HG03139 (cell line): ENCODE results near the gene ANKRD13C.

Experiments used
- ATAC-seq: cut with Tn5 transposase; IDR thresholded peaks from one replicate; pipeline ENCODE4 v1.9.1; 2021; ENCODE audit not compliant: unreplicated experiment

ANKRD13C gene

DNA sequence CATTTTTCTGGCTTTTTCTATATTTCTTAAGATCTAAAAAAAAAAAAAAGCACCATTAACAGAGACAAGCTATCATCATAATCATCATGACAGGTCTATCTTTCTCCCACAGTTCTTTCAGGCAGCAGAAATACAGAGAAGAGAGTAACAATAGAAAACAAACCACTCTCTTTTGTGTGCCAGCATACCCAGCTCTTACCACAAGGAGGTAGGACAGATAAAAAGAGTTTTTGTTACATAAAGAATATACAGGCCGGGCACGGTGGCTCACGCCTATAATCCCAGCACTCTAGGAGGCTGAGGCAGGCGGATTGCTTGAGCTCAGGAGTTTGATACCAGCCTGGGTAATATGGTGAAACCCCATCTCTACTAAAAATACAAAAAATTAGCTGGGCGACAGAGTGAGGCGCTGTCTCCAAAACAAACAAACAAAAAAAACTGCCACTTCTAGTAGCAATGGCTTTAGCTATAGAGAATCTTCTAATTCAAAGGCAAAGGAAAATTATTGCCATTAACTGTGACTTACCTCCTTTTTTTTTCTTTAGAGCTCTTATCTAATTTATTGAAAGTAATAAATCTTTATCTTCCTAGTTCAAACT lies 39.7 kb downstream of the ANKRD13C start:
- no peak for ATAC-seq

DNA sequence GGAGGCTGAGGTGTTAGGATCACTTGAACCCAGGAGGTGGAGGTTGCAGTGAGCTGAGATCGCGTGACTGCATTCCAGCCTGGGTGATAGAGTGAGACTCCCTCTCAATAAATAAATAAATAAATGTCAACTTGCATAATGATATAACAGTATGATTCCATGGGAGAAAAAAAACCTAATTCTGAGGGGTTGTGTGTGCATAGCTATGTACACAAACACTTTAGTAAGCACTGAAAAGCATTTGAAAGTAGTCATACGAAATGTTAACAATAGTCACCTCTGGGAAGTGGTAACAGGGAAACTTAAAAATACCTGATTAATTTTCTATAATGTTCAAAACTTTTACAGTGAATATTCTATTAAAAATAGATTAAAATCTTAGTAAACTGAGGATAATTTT lies 43.2 kb downstream of the ANKRD13C start:
- no peak for ATAC-seq

DNA sequence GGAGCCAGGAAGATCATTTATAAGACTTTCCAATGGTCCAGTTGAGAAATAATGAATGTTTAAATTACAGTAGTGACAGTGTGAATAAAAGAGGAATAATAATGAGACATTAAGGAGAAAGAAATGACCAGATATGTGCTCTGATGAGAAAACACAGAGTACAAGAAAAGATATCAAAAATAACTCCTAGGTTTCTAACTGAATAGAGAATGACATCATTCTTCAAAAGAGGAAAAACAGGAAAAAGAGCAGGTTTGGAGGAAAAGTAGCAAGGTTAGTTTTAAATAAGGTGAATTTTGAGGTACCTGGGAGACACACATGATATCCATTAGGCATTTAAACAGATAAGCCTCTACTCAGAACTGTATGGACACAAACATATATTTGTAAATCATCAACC lies 55.0 kb downstream of the ANKRD13C start:
- no peak for ATAC-seq

DNA sequence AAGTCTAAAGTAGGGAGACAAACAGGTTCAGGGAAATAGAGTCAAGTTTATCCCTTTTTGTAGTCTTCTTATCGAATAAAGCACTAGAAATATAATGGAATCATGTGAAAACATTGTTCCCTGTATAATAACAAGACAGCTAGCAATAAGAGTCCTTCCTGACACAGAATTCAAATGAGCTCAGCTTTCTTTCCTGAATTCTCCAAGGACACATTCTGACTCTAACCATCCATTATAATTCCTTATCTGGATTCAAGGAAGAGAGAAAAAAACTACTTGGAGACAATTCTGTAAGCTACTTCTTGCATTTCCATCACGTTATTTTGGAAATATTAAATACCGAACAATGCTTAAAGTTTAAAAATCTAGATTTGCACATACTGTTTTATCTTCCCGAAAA lies 58.8 kb downstream of the ANKRD13C start:
- no peak for ATAC-seq

DNA sequence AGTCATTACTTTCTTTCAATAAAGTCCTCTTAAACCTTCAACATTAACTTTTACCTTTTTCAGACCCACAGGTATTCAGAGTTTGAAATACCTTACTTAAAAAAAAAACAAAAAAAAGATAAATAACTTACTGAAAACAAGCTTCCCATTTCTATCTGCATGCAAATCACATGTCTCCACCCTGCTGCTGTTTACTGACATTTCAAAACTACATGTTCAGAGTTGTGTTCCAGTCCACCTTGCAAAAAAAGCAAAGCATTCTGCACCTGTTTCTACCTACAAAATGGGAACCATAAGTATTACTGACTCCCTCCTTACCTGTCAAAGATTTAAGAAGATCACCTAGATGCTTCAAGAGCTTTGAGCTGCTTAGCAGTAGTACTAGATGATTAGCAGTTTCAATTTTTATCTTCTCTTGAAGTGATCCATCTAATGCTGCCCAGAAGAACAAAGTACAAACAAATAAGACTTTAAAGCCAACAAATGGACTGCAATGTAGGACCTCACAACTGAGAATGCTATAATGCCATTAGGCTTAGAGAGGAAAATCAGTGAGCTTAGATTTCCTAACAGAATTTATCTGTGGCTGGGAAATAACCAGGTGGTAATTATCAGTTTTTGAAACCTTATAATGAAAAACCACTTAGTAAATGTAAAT lies 61.2 kb downstream of the ANKRD13C start:
- no peak for ATAC-seq

DNA sequence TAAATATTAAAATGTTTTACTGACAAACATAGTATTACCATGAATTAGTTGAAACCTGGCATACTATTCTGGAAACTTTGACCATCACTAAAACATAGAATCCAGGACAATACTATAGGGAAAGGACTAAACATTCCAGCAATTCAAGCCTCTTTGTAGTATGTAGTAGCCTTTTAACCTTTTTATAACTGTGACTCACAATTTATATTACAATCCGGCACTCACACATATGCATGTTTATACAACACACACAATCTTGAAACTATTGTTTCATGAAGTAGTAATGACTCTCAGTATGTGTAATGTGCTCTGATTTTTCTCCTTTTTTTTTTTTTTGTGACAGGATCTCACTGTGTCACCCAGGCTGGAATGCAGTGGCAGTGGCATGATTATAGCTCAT lies 64.3 kb downstream of the ANKRD13C start:
- no peak for ATAC-seq

DNA sequence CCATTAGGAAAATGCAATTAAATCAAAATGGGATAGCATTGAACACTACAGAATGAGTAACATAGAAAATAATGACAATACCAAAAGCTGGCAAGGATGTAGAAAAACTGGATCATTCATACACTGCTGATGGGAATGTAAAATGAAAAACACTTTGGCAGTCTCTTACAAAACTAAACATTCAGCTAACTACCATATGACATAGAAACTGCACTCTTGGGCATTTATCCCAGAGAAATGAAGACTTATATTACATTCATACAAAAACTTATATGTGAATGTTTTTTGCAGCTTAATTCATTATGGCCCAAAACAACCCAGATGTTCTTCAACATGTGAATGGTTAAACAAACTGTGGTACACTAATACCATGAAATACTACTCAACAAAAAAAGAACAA lies 66.4 kb downstream of the ANKRD13C start:
- ATAC-seq = no peak

DNA sequence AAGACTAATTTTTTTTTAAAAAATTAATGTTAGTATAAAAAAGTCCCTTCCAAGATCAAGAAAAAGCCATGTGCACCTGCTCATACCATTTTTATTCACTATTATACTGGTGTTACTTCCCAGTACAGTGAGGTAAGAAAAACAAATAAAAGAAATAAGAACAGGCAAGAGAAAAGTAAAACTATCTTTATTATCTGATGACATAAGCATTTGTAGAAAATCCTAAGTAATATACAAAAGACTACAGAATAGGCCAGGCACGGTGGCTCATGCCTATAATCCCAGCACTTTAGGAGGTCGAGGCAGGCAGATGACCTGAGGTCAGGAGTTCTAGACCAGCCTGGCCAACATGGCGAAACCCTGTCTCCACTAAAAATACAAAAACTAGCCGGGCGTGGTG lies 68.1 kb downstream of the ANKRD13C start:
- ATAC-seq = no peak

DNA sequence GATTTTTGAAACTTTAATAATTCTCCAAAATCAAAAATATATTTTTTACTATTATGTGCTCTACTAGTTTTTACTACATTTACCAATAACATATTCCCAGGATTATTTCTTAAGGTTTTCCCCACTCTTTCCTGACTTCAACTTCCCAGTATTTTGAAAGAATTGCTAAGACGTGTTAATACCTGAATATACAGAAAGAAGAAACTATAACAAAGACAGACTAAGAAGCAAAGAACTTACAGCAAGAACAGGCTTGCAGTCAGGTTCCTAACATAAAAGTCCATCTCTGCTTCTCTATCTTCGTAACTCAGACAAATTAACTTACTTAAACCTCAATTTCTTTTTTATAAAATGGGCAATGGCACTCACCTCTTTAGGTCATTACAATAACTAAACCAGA lies 70.2 kb downstream of the ANKRD13C start:
- ATAC-seq = no peak

DNA sequence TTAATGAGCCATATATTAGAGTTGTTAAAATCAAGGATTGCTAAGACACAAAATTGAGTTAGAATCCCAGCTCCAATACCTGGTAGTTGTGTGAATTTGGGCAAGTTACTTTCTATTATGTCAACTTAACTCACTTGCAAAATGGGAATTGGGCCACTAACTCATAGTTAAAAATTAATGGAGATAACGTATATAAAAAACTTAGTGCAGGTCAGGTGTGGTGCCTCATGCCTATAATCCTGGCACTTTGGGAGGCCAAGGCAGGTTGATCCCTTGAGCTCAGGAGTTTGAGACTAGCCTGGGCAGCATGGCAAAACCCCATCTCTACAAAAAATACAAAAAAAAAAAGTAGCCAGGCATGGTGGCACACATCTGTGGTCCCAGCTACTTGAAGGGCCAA lies 75.8 kb downstream of the ANKRD13C start:
- no peak for ATAC-seq

DNA sequence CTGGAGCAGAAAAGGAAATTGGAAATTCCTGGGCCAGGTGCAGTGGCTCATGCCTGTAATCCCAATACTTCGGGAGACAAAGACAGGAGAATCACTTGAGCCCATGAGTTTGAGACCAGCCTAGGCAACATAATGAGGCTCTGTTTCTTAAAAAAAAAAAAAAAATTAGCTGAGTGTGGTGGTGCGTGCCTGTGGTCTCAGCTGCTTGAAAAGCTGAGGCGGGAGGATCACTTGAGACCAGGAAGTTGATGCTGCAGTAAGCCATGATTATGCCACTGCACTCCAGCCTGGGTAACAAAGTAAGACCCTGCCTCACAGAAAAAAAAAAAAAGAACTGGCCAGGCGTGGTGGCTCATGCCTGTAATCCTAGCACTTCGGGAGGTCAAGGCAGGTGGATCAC lies 76.6 kb downstream of the ANKRD13C start:
- ATAC-seq = no peak

DNA sequence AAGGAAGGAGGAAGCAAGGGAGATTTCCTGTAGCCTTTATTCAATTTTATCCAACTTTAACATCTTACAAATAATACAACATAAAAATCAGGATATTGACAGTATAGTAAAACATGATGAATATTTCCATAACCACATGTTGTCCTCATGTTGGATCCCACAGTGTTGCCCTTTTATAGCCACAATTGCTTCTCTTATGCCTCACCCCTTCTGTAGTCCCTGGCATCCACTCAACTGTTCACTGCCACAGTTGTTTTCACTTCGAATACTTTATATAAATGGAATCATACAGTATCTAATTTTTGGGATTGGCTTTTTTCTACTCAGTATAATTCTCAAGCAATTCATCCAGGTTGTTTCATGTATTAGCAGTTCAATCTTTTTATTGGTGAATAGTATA lies 88.6 kb downstream of the ANKRD13C start:
- no peak for ATAC-seq

DNA sequence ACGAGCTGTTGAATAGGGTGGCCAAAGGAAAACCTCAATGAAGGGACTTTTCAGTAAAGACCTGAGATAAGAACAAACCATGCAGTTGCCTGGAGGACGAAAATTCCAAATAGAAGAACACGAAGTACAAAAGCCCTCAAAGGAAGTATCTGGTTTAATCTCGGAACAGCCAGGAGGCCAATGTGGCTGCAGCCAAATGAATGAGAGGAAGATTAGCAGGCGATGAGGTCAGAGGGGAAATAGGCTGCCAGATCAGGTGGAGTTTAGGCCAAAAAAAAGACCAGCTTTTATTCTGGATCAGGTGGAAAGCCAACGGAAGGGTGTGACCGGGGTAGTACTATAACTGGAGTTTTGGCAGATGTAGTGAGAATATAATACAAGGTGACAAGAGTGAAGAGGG lies 89.7 kb downstream of the ANKRD13C start:
- ATAC-seq = no peak

DNA sequence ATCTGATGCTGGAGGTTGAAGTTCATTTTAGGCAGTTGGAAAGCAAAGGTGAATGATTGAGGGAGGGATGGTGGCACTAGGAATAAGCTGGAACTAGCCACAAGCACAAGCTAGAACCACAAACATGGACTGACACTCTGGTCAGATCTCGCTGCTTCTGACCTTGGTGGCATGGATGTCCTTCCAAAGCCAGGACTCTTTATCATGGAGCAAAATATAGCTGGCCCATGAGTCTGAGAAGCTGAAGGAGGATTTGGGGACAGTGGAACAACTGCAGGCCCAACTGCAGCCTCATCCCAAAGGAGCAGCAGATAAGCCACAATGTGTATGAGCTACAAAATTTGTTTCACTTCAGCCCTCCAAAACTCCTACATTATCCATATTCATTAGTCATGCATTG lies 97.9 kb downstream of the ANKRD13C start:
- no peak for ATAC-seq

DNA sequence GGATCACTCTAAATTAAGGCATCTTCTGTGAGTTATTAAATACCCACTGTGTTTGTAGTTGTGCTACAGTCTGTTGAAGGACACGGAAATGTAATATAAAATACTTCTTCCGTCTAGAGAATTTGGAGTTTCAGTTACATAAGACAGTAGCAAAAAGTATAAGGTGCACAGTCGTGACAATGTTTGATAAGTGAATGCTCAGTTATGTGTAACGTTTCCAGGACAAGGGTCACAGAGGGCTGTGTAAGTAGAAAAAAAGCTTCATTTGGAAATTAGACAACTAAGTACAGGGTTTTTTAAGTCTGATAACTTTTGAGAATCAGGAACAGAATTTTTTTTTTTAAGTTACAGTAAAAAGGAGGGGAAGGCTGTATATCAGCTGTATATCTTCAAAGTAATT lies 105.8 kb downstream of the ANKRD13C start:
- ATAC-seq = no peak

DNA sequence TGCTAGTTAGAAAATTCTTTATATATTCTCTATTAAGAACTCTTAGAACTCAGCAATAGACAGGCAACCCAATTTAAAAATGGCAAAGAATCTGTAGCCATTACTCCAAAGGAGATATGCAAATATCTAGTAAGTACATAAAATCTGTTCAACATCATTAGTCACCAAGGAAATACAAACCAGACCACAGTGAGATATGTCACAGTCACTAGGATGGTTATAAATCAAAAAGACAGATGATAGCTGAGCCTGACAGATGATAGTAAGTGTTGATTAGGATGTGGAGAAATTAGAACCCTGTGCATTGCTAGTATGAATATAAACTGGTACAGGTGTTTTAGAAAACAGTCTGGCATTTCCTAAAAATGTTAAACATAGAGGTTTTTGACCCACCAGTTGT lies 106.8 kb downstream of the ANKRD13C start:
- ATAC-seq = no peak

DNA sequence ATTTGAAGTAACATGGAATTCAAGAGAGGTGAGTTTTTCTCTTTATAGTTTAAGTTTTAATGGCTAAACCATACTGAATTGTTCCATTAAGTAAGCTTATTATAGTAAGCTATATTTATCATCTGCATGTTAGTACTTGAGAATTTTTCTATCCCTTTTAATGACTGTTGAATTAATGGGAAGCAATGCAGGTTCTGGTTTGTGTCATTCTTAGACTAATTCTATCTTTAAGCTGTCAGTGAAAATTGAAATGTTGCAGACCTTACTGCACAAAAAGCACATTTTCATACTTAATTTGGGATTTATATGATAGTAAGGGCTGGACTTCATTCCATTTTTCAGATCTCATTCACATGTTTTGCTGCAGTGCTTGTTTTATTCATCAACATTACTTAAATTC lies 107.4 kb downstream of the ANKRD13C start:
- no peak for ATAC-seq

DNA sequence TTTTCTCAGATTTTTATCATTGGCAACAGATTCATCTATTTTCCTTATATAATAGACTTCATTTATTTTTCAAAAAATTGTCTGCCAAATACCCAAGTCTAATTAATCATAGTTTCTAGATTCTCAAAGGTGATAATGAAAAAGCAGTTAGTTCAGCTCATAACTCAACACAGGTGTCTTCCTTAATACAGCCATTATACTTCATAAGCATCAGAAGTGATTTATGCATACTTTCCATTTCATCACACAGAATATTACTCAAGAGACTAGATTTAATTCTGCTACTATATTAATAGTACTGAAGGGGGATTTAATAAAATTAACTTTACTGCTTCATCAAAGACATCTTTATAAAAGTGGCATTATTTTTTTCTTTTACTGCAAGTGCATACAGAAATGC lies 114.6 kb downstream of the ANKRD13C start:
- ATAC-seq = no peak

DNA sequence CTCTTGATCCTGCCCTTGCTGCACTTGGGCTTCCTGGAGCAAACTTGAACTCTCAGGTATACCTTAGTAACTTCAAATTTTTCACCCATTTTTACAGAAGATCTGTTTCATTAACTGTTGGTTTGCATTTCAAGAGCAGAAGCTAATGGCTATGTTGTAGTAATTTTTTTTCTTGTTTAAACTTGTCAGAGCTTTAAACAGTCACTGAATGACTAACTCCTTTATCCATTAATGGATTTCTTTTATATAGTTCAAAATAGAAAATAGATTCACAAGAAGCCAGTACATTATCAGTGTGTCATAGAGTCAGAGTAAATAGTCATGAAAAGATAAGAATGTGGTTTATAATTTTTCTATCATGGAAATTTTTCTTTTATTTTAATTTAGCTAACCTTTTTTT lies 119.8 kb downstream of the ANKRD13C start:
- no peak for ATAC-seq

DNA sequence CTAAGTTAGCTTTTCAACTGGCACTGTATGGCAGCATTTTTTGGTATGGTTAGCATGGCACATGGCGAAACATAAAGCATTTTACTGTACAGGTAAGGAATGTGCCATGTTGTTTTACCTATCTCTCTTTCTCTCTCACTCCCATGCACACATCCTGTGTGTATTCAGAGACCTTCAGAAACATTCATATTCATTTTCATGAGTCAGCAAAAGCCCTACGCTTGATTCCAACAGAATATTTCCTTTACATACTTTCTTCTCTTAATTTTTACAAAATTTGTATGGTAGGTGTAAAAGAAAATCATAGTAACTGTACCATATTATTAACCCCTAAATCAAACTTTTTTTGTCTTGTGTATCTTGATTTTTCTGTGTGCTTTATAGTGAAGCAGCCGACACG lies 123.0 kb downstream of the ANKRD13C start:
- ATAC-seq = no peak

DNA sequence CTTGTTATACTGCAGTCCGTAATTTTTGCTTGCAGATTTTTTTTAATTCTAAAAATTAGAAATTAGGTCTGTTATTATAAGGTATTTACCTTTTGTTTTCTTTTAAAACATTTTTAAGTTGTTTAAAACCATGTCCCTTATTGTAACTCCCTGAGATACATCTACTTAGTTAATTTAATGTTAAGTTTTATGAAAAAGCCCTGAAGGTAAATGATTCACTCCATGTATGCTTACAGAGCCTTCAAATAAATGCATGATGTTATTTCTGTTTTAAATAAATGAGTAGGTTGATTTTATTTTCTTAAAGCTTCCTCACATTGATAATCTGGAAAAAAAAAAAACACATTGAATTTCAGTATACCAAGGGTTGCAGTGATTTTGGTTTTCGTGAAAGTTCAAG lies 125.9 kb downstream of the ANKRD13C start:
- no peak for ATAC-seq

DNA sequence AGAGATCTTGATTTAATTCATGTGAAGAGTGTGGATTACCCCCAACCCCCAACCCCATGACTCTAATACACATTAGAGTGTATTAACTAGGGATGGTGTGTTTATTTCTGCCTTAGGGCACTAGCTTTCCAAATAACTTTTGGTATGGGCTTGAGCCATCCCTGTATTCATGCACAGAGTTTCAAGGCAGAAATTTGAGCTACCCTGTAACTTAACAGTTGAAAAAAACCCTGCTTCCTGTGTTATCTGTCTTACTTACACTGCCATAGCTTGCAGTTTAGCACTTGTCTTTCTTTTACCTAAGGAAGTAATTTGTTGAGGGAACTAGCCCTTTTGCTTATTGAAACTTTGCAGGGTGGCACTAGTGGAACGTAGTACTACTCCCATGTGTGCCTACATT lies 127.1 kb downstream of the ANKRD13C start:
- ATAC-seq = no peak

DNA sequence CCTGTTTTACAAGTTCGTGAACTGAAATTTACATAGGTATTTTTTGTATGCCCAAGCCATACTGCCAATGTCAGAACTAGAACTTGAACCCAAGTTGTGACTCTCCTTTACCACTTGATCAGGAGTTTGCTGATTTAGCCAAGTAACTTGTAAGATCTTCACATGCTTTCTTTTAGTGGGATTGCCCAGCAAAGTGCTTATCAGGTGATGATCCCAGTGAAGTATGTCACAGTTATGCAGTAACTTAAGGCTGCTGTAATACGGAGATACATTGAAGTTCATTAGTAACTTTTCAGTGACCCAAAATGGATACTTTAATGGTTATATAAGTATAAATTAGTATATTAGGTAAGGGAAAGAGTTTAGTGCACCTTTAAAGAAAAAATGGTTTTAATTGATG lies 129.6 kb downstream of the ANKRD13C start:
- no peak for ATAC-seq
